Measurements from ENCODE around the gene CRIP3.

Gene CRIP3

GRCh38 chr6:43271103-43271815 lies 37.4 kb downstream of the CRIP3 start:
- ChIA-PET POLR2A (interaction anchor here (0.6 kb wide), 1 partner anchor 856 kb away, joined by 4 read pairs; the partner anchor contains the start of genes MRPL14 and TMEM63B), CTCF (interaction anchor here (1.1 kb wide), 1 partner anchor 9 kb away, joined by 3 read pairs; no protein-coding TSS in a partner anchor)
- TF ChIP-seq CTCF (IDR thresholded peaks at IDR 0.05; ENCODE audit: control extremely low read depth, extremely low read depth, low read depth, missing control alignments): no peak
- DNase-seq (ENCODE audit: extremely low spot score): no peak

- no peak for TF ChIP-seq CTCF (IDR thresholded peaks at IDR 0.05; ENCODE audit: control extremely low read depth, extremely low read depth, low read depth, missing control alignments)
- DNase-seq (ENCODE audit: extremely low spot score): no peak
- ChIA-PET CTCF (interaction anchor here (1.2 to 3.2 kb wide), 5 partner anchors 10 to 237 kb away, joined by 4 to 14 read pairs (median 7); partner anchors contain the start of gene DNPH1), POLR2A (no interaction called here)
Measured at GRCh38 chr6:43269273-43270007, 39.2 kb downstream of the CRIP3 start.

GRCh38 chr6:43268782-43269272 lies 39.8 kb downstream of the CRIP3 start:
- CTCF ChIA-PET: interaction anchor here (1.2 to 3.2 kb wide), 6 partner anchors 9 to 238 kb away, joined by 3 to 14 read pairs (median 6); partner anchors contain the start of gene DNPH1
- TF ChIP-seq CTCF (IDR thresholded peaks at IDR 0.05; ENCODE audit: control extremely low read depth, extremely low read depth, low read depth, missing control alignments): no peak
- DNase-seq (ENCODE audit: extremely low spot score): no peak
- POLR2A ChIA-PET: no interaction called here

- DNase-seq (ENCODE audit: extremely low spot score): no peak
- ChIA-PET POLR2A (no interaction called here), CTCF (interaction anchor here (0.8 to 3.2 kb wide), 6 partner anchors 11 to 238 kb away, joined by 3 to 14 read pairs (median 6); partner anchors contain the start of gene DNPH1)
- no peak for TF ChIP-seq CTCF (IDR thresholded peaks at IDR 0.05; ENCODE audit: control extremely low read depth, extremely low read depth, low read depth, missing control alignments)
Measured at GRCh38 chr6:43268355-43268700, 40.3 kb downstream of the CRIP3 start.

GRCh38 chr6:43267619-43268354 lies 40.8 kb downstream of the CRIP3 start:
- POLR2A ChIA-PET: no interaction called here
- no peak for TF ChIP-seq CTCF (IDR thresholded peaks at IDR 0.05; ENCODE audit: control extremely low read depth, extremely low read depth, low read depth, missing control alignments)
- CTCF ChIA-PET: interaction anchor here (0.8 to 3.2 kb wide), 5 partner anchors 10 to 239 kb away, joined by 3 to 14 read pairs (median 7); partner anchors contain the start of gene DNPH1
- DNase-seq (ENCODE audit: extremely low spot score): no peak

- CTCF ChIA-PET: interaction anchor here (0.8 to 6.6 kb wide), 6 partner anchors 12 to 241 kb away, joined by 3 to 77 read pairs (median 6); partner anchors contain the start of genes DNPH1 and LRRC73
- no peak for TF ChIP-seq CTCF (IDR thresholded peaks at IDR 0.05; ENCODE audit: control extremely low read depth, extremely low read depth, low read depth, missing control alignments)
- POLR2A ChIA-PET: no interaction called here
- DNase-seq (ENCODE audit: extremely low spot score): no peak
Measured at GRCh38 chr6:43265564-43265963, 43.1 kb downstream of the CRIP3 start.
